HG02840 (cell line): Measurements from ENCODE around the gene GGT5.

ENCODE experiments used
- ATAC-seq: cut with Tn5 transposase; IDR thresholded peaks from one replicate; pipeline ENCODE4 v1.9.1; 2021; ENCODE audit warnings: mild to moderate bottlenecking, moderate library complexity, moderate number of reproducible peaks; ENCODE audit not compliant: unreplicated experiment, low FRiP score

GGT5 gene

GRCh38 chr22:24170188-24170587, 74.7 kb downstream of the GGT5 start:
- no peak for ATAC-seq
